OCI-LY3 (cell line): ENCODE data around the gene TMEM198.

Experiments
- CTCF ChIP-seq: fragments of 200-600, 300-600 bp; sonication (generic); IDR thresholded peaks from 2 replicates; pipeline ENCODE4 v1.5.1; 2014; ENCODE audit warnings: antibody characterized with exemption, low read length, low read depth
- EZH2phosphoT487 ChIP-seq: fragments of 200-600 bp; shearing (Covaris generic); IDR thresholded peaks from 2 replicates; pipeline ENCODE4 v1.6.1; 2018; ENCODE audit warnings: antibody characterized with exemption, mixed run types, low read depth

DNA sequence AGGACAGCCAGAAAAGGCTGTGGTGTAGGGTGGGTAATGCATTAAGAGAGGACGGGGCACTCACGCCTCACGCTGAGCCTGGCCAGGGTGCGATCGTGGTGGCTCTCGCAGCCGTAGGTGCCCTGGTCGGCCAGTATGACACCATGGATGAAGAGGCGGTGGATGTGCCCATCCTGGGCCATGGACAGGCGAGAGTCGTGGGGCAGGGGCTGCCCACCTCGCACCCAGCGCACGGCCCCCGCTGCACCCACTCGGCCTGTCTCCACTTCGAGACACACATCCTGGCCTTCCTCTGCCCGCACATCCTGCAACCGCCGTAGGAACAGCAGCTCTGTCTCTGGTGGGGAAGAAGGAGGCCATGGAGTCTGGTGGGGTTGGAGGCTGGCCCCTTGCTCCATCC, 12.1 kb downstream of the TMEM198 start:
- TF ChIP-seq CTCF: no peak
- TF ChIP-seq EZH2phosphoT487: no peak
